Measurements from ENCODE around the gene CAMKMT. TPM values are rescaled to one million over a fixed set of nuclear protein-coding genes. Genes with fewer than 3 reads are reported as not detected.

Gene CAMKMT
- total RNA-seq, 2 experiments from 2014 or later, result 11.2 to 12.7 TPM

DNA sequence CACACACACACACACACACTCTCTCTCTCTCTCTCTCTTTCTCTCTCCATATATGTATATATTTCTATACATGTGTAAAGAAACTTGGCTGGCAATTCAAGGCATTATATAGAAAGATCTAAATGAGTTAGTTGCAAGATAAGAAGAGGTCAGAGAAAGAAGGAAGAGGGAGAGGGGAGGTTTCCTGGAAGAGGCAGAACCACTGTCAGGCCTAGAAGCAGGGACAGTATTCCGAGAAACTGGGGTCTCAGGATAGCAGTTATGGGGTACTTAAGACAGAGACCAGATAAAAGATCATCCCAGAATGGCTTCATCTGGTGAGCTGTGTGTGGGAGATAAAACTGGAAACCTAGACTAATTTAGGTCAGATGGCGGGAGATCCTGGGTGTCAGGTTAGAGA is 180.8 kb downstream of the CAMKMT start:
- Mint-ChIP-seq H3K4me3 (no peak overlapping the region), H3K27me3 (ENCODE audit: low read depth) (no peaks in the 10 kb centered on the region), H3K9me3 (ENCODE audit: insufficient read depth) (no peaks in the 10 kb centered on the region), H3K27ac (no peak overlapping the region), H3K4me1 (ENCODE audit: low read depth) (no peaks in the 10 kb centered on the region), H3K36me3 (ENCODE audit: low read depth) (no peaks in the 10 kb centered on the region)
- CTCF ChIA-PET, result interaction anchor here (1.1 kb wide), 1 partner anchor 176 kb away, joined by 3 read pairs; no protein-coding TSS in a partner anchor
- POLR2A ChIA-PET, result no interaction called here
- ATAC-seq (no peak), DNase-seq (no peak)

GRCh38 chr2:44543773-44544725 is 182.3 kb downstream of the CAMKMT start:
- Mint-ChIP-seq H3K9me3 (ENCODE audit: insufficient read depth) (no peaks in the 10 kb centered on the region), H3K4me1 (ENCODE audit: low read depth) (no peaks in the 10 kb centered on the region), H3K27me3 (ENCODE audit: low read depth) (no peaks in the 10 kb centered on the region), H3K4me3 (no peak overlapping the region), H3K36me3 (ENCODE audit: low read depth) (no peaks in the 10 kb centered on the region), H3K27ac (no peak overlapping the region)
- ChIA-PET POLR2A (no interaction called here), CTCF (no interaction called here)
- ATAC-seq (no peak), DNase-seq (no peak)

- DNase-seq (no peak), ATAC-seq (no peak)
- CTCF ChIA-PET, result no interaction called here
- H3K27ac Mint-ChIP-seq, result no peak overlapping the region
- no peak overlapping the region for H3K4me3 Mint-ChIP-seq
- H3K4me1 Mint-ChIP-seq (ENCODE audit: low read depth), result no peaks in the 10 kb centered on the region
- no peaks in the 10 kb centered on the region for H3K27me3 Mint-ChIP-seq (ENCODE audit: low read depth)
- no peaks in the 10 kb centered on the region for H3K36me3 Mint-ChIP-seq (ENCODE audit: low read depth)
- H3K9me3 Mint-ChIP-seq (ENCODE audit: insufficient read depth), result no peaks in the 10 kb centered on the region
- POLR2A ChIA-PET, result no interaction called here
These were observed 183.3 kb downstream of the CAMKMT start for GRCh38 chr2:44545005-44545404.

DNA sequence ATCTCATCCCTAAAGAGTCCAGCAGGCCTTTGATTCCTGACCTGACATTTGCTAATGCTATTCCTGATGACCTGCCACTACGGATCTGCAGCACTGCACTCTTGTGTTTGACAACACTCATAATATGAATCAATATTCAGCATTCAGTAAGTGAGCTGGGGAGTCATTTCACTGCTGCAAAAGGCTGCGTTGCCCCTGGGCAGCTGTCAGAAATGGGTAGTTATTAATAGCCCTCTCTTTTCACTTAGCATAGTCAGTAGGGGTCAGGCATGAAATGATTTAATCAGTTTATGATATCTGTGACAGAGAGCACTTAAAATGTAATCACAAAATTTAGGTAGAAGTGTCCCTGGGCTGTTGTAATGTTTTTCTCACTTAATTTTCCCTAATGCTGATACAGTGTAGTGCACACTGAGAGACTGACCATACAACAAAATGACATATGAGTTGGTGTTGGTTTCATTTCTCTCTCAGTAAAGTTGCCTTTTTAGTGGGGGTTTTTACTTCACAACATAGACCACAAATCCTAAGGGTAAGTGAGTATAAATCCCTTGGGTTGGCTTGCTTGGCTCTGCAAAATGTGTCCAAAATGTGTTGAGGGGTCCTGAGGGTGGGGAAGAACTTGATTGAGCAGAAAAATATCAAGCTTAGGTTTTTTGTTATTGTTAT is 184.8 kb downstream of the CAMKMT start:
- Mint-ChIP-seq H3K4me3 (no peak overlapping the region), H3K9me3 (ENCODE audit: insufficient read depth) (no peaks in the 10 kb centered on the region), H3K27ac (no peak overlapping the region), H3K36me3 (ENCODE audit: low read depth) (no peaks in the 10 kb centered on the region), H3K27me3 (ENCODE audit: low read depth) (no peaks in the 10 kb centered on the region), H3K4me1 (ENCODE audit: low read depth) (no peaks in the 10 kb centered on the region)
- POLR2A ChIA-PET, result no interaction called here
- DNase-seq (no peak), ATAC-seq (no peak)
- CTCF ChIA-PET, result interaction anchor here (1.6 kb wide), 2 partner anchors 14 to 67 kb away, joined by 3 to 7 read pairs; no protein-coding TSS in a partner anchor

GRCh38 chr2:44547718-44548117 is 186.0 kb downstream of the CAMKMT start:
- no peak overlapping the region for H3K27ac Mint-ChIP-seq
- ChIA-PET POLR2A (no interaction called here), CTCF (interaction anchor here (1.6 kb wide), 2 partner anchors 13 to 68 kb away, joined by 3 to 7 read pairs; no protein-coding TSS in a partner anchor)
- H3K27me3 Mint-ChIP-seq (ENCODE audit: low read depth), result no peaks in the 10 kb centered on the region
- no peaks in the 10 kb centered on the region for H3K9me3 Mint-ChIP-seq (ENCODE audit: insufficient read depth)
- H3K4me1 Mint-ChIP-seq (ENCODE audit: low read depth), result no peaks in the 10 kb centered on the region
- DNase-seq (no peak), ATAC-seq (no peak)
- no peaks in the 10 kb centered on the region for H3K36me3 Mint-ChIP-seq (ENCODE audit: low read depth)
- no peak overlapping the region for H3K4me3 Mint-ChIP-seq

GRCh38 chr2:44548221-44549098 is 186.7 kb downstream of the CAMKMT start:
- ChIA-PET CTCF (interaction anchor here (1.6 kb wide), 3 partner anchors 12 to 69 kb away, joined by 3 to 7 read pairs (median 4); no protein-coding TSS in a partner anchor), POLR2A (no interaction called here)
- Mint-ChIP-seq H3K4me3 (no peak overlapping the region), H3K27ac (no peak overlapping the region), H3K27me3 (ENCODE audit: low read depth) (no peaks in the 10 kb centered on the region), H3K4me1 (ENCODE audit: low read depth) (no peaks in the 10 kb centered on the region), H3K36me3 (ENCODE audit: low read depth) (no peaks in the 10 kb centered on the region), H3K9me3 (ENCODE audit: insufficient read depth) (no peaks in the 10 kb centered on the region)
- DNase-seq (no peak), ATAC-seq (no peak)

- ATAC-seq (no peak), DNase-seq (no peak)
- Mint-ChIP-seq H3K9me3 (ENCODE audit: insufficient read depth) (no peaks in the 10 kb centered on the region), H3K27me3 (ENCODE audit: low read depth) (no peaks in the 10 kb centered on the region), H3K4me3 (no peak overlapping the region), H3K4me1 (ENCODE audit: low read depth) (no peaks in the 10 kb centered on the region), H3K27ac (no peak overlapping the region), H3K36me3 (ENCODE audit: low read depth) (no peaks in the 10 kb centered on the region)
- POLR2A ChIA-PET, result no interaction called here
- CTCF ChIA-PET, result interaction anchor here (1.6 kb wide), 1 partner anchor 69 kb away, joined by 4 read pairs; no protein-coding TSS in a partner anchor
These were observed 187.3 kb downstream of the CAMKMT start for GRCh38 chr2:44549099-44549471.

DNA sequence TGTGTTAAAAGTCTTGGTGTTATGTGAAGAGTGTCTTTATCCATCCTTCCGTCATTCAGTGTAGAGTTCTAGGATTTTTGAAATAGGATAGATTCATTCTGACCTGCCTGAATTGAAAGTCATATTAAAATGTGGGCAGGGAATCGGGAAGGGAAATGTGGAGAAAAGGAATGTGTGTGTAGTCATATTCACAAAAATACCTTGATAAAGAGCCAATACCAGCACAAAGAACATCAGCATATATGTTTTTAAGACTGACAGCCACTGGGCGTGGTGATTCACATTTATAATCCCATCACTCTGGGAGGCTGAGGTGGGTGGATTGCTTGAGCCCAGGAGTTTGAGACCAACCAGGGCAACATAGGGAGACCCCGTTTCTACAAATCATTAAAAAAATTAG is 188.1 kb downstream of the CAMKMT start:
- H3K4me1 Mint-ChIP-seq (ENCODE audit: low read depth), result no peaks in the 10 kb centered on the region
- no peak overlapping the region for H3K27ac Mint-ChIP-seq
- H3K4me3 Mint-ChIP-seq, result no peak overlapping the region
- ChIA-PET CTCF (interaction anchor here (1.6 kb wide), 1 partner anchor 70 kb away, joined by 4 read pairs; no protein-coding TSS in a partner anchor), POLR2A (no interaction called here)
- H3K9me3 Mint-ChIP-seq (ENCODE audit: insufficient read depth), result no peaks in the 10 kb centered on the region
- H3K27me3 Mint-ChIP-seq (ENCODE audit: low read depth), result no peaks in the 10 kb centered on the region
- no peak for DNase-seq
- H3K36me3 Mint-ChIP-seq (ENCODE audit: low read depth), result no peaks in the 10 kb centered on the region
- no peak for ATAC-seq

DNA sequence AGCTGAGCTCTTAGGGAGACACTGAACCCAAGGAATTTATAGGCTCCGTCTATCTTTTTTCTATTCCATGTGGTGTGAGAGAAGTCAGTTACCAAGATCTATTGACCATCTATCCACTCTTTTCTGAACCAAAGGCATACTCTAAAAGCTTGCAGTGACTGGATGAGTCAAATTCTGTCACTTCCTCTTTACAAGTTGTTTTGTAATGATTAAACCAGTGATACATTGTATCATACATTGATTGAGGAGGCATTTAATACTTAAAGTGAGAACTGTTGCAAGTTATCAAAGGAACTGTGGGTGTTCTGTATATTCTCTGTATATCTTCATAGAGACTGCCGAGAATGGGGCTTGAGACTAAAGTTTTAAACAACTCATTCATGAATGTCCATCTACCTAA is 188.8 kb downstream of the CAMKMT start:
- Mint-ChIP-seq H3K27ac (no peak overlapping the region), H3K36me3 (ENCODE audit: low read depth) (no peaks in the 10 kb centered on the region), H3K9me3 (ENCODE audit: insufficient read depth) (no peaks in the 10 kb centered on the region), H3K4me1 (ENCODE audit: low read depth) (no peaks in the 10 kb centered on the region), H3K27me3 (ENCODE audit: low read depth) (no peaks in the 10 kb centered on the region), H3K4me3 (no peak overlapping the region)
- POLR2A ChIA-PET, result no interaction called here
- CTCF ChIA-PET, result no interaction called here
- no peak for DNase-seq
- ATAC-seq, result no peak

DNA sequence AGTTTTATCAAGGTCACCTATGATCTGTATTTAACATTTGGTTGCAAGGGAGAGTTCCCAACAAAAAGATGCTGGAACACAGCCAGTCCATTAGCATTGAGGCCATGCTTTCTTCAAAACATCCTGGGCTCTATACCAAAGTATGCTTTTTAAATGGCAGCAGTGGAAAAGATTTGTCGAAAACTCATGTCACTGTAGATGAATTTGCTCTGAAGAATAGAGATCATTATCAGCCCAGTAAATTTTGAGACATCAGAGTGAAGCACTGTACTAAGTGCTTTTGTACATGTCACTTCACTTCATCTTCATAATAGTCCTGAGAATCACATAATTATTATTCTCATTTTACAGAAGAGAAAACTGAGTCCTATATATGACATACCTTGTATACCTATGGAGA is 189.8 kb downstream of the CAMKMT start:
- H3K36me3 Mint-ChIP-seq (ENCODE audit: low read depth), result no peaks in the 10 kb centered on the region
- H3K4me1 Mint-ChIP-seq (ENCODE audit: low read depth), result no peaks in the 10 kb centered on the region
- no peak overlapping the region for H3K4me3 Mint-ChIP-seq
- ChIA-PET CTCF (no interaction called here), POLR2A (no interaction called here)
- no peak for ATAC-seq
- H3K9me3 Mint-ChIP-seq (ENCODE audit: insufficient read depth), result no peaks in the 10 kb centered on the region
- no peaks in the 10 kb centered on the region for H3K27me3 Mint-ChIP-seq (ENCODE audit: low read depth)
- no peak for DNase-seq
- no peak overlapping the region for H3K27ac Mint-ChIP-seq

- H3K9me3 Mint-ChIP-seq (ENCODE audit: insufficient read depth), result no peaks in the 10 kb centered on the region
- H3K36me3 Mint-ChIP-seq (ENCODE audit: low read depth), result no peaks in the 10 kb centered on the region
- no peak for ATAC-seq
- ChIA-PET CTCF (no interaction called here), POLR2A (no interaction called here)
- H3K4me1 Mint-ChIP-seq (ENCODE audit: low read depth), result no peaks in the 10 kb centered on the region
- no peak overlapping the region for H3K27ac Mint-ChIP-seq
- DNase-seq, result no peak
- H3K27me3 Mint-ChIP-seq (ENCODE audit: low read depth), result no peaks in the 10 kb centered on the region
- H3K4me3 Mint-ChIP-seq, result no peak overlapping the region
These were observed 191.7 kb downstream of the CAMKMT start for GRCh38 chr2:44553456-44553855.

Data from activated CD8-positive, alpha-beta T cell treated with anti-CD3 and anti-CD28 coated beads, Interleukin-2, amount 10 ng/mL, durations not matched to agents 7 days and 5 days (primary cell).